HCT116 (cell line): ENCODE measurements around the gene CCL14. TPM values are rescaled to one million over a fixed set of nuclear protein-coding genes. Genes with fewer than 3 reads are reported as not detected.

Source experiments
- ATAC-seq: fragments of 200-7000 bp; cut with Tn5 transposase; 2 replicates; pipeline ENCODE4 v1.9.1; 2020; ENCODE audit warnings: mild to moderate bottlenecking, moderate library complexity
- BruUV-seq: library from RNA; stranded (reverse); fragments of 400-500 nt; replicated peaks from 2 replicates; lab custom pipeline; 2021; lab: Mats Ljungman, UMichigan
- CTCF ChIA-PET: fragments of 300-600 bp; sonication (Branson Sonifier 250); formaldehyde crosslinking; loops from one replicate; lab custom pipeline; 2021; ENCODE audit warnings: antibody characterized with exemption; lab: Charles Lee
- POLR2A ChIA-PET: fragments of 300-600, 350-600 bp; sonication (Branson Sonifier 250); formaldehyde crosslinking; loops from one replicate; lab custom pipeline; 2021; ENCODE audit warnings: antibody characterized with exemption; lab: Charles Lee
- RAD21 ChIA-PET, 2 experiments: fragments of 300-600 bp; sonication (Branson Sonifier 250); formaldehyde crosslinking; loops; one replicate each; lab custom pipeline; 2023; ENCODE audit warnings: low total read pairs in 2 of 2; ENCODE audit not compliant: uncharacterized antibody in 2 of 2, unreplicated experiment in 2 of 2, low non-redundant PET in 1 of 2; lab: Charles Lee
- DNase-seq: peaks from one replicate; pipeline ENCODE4 v3.0.0-alpha.2; 2010; ENCODE audit warnings: low read depth, low spot score
- H2AFZ ChIP-seq: fragments of 200-600 bp; shearing (Covaris generic), sonication (generic); 2 replicates; pipeline ENCODE4 v1.6.1; 2017; ENCODE audit warnings: low read depth, mixed run types, mixed read lengths, antibody characterized with exemption, low read length; ENCODE audit not compliant: poor library complexity, severe bottlenecking
- H3K27ac ChIP-seq: 2 replicates; pipeline ENCODE4 v1.5.1; 2012; ENCODE audit warnings: low read depth, low read length
- H3K27me3 ChIP-seq: fragments of 200-600 bp; sonication (generic); 2 replicates; pipeline ENCODE4 v1.6.1; 2016; ENCODE audit warnings: mixed run types, low read length, mixed read lengths; ENCODE audit not compliant: insufficient read depth
- H3K36me3 ChIP-seq, 2 experiments: fragments of 200-500 bp in 1 of 2; fragments of 200-600 bp in 1 of 2; sonication (Bioruptor generic) in 1 of 2; sonication (generic) in 1 of 2; 2 replicates each; pipeline versions ENCODE4 v1.5.1 to v1.6.1; 2014 to 2016; ENCODE audit warnings: low read length in 2 of 2, inconsistent platforms in 1 of 2, mixed read lengths in 1 of 2, mixed run types in 1 of 2; ENCODE audit not compliant: insufficient read depth in 2 of 2, control insufficient read depth in 1 of 2
- H3K4me1 ChIP-seq, 2 experiments: fragments of 200-600 bp in 1 of 2; sonication (generic) in 1 of 2; 2 replicates each; pipeline versions ENCODE4 v1.5.1 to v1.6.1; 2012 to 2017; ENCODE audit warnings: low read length in 2 of 2, inconsistent platforms in 1 of 2, mild to moderate bottlenecking in 1 of 2, mixed read lengths in 1 of 2, mixed run types in 1 of 2, moderate library complexity in 1 of 2; ENCODE audit not compliant: insufficient read depth in 2 of 2, control insufficient read depth in 1 of 2
- H3K4me2 ChIP-seq: fragments of 200-600 bp; sonication (generic); 2 replicates; pipeline ENCODE4 v1.6.1; 2017; ENCODE audit warnings: mixed run types, low read length, mixed read lengths
- H3K4me3 ChIP-seq, 2 experiments: fragments of 200-600 bp in 1 of 2; sonication (generic) in 1 of 2; replicated peaks in 1 of 2; 2 replicates each; pipeline ENCODE4 v1.5.1; 2011 to 2016; ENCODE audit warnings: low read length in 2 of 2, control low read depth in 1 of 2, low read depth in 1 of 2, mild to moderate bottlenecking in 1 of 2, mixed read lengths in 1 of 2, mixed run types in 1 of 2
- H3K79me2 ChIP-seq: fragments of 200-600 bp; sonication (generic); 2 replicates; pipeline ENCODE4 v1.6.1; 2017; ENCODE audit warnings: mild to moderate bottlenecking, mixed run types, low read length, moderate library complexity, mixed read lengths; ENCODE audit not compliant: insufficient read depth
- H3K9ac ChIP-seq: fragments of 200-600 bp; sonication (generic); 2 replicates; pipeline ENCODE4 v1.6.1; 2016; ENCODE audit warnings: low read length, mixed read lengths
- H3K9me2 ChIP-seq: fragments of 200-600 bp; sonication (generic), shearing (Covaris generic); 2 replicates; pipeline ENCODE4 v1.6.1; 2017; ENCODE audit warnings: mixed run types, mild to moderate bottlenecking, moderate library complexity; ENCODE audit not compliant: insufficient read depth
- H3K9me3 ChIP-seq, 2 experiments: fragments of 200-500 bp in 1 of 2; fragments of 200-600 bp in 1 of 2; sonication (Bioruptor generic) in 1 of 2; sonication (generic) in 1 of 2; 2 replicates each; pipeline ENCODE4 v1.6.1; 2014 to 2017; ENCODE audit warnings: low read length in 2 of 2, mixed read lengths in 2 of 2, inconsistent platforms in 1 of 2, low read depth in 1 of 2, mild to moderate bottlenecking in 1 of 2, mixed run types in 1 of 2, moderate library complexity in 1 of 2; ENCODE audit not compliant: control insufficient read depth in 1 of 2, insufficient read depth in 1 of 2
- H4K20me1 ChIP-seq: fragments of 200-600 bp; sonication (generic), shearing (Covaris generic); 2 replicates; pipeline ENCODE4 v1.6.1; 2017; ENCODE audit warnings: mixed run types, mild to moderate bottlenecking, moderate library complexity; ENCODE audit not compliant: insufficient read depth
- CBX3 ChIP-seq: IDR thresholded peaks from 2 replicates; pipeline ENCODE4 v1.6.1; 2012; ENCODE audit warnings: low read depth
- CEBPB ChIP-seq: IDR thresholded peaks from 2 replicates; pipeline ENCODE4 v1.6.1; 2012; ENCODE audit warnings: low read depth
- EGR1 ChIP-seq: IDR thresholded peaks from 2 replicates; pipeline ENCODE4 v1.6.1; 2012; ENCODE audit warnings: low read depth
- EZH2phosphoT487 ChIP-seq: fragments of 200-600 bp; IDR thresholded peaks from 2 replicates; pipeline ENCODE4 v1.6.1; 2018; ENCODE audit warnings: antibody characterized with exemption, borderline replicate concordance
- JUND ChIP-seq: IDR thresholded peaks from 2 replicates; pipeline ENCODE4 v1.6.1; 2012
- POLR2AphosphoS5 ChIP-seq: IDR thresholded peaks from 2 replicates; pipeline ENCODE4 v1.6.1; 2011; ENCODE audit warnings: mild to moderate bottlenecking, low read depth, low read length, moderate library complexity
- RAD21 ChIP-seq: IDR thresholded peaks from 2 replicates; pipeline ENCODE4 v1.6.1; 2012; ENCODE audit warnings: low read depth, mild to moderate bottlenecking
- SIN3A ChIP-seq: IDR thresholded peaks from 2 replicates; pipeline ENCODE4 v1.6.1; 2012; ENCODE audit warnings: low read depth
- SP1 ChIP-seq: IDR thresholded peaks from 2 replicates; pipeline ENCODE4 v1.6.1; 2012; ENCODE audit warnings: low read depth
- SRF ChIP-seq: IDR thresholded peaks from 2 replicates; pipeline ENCODE4 v1.6.1; 2012; ENCODE audit warnings: low read depth
- TCF7L2 ChIP-seq: IDR thresholded peaks from 2 replicates; pipeline ENCODE4 v1.7.0; 2011; ENCODE audit warnings: borderline replicate concordance, inconsistent platforms; ENCODE audit not compliant: insufficient read depth, insufficient read length; ENCODE audit errors: extremely low read depth
- YY1 ChIP-seq: IDR thresholded peaks from 2 replicates; pipeline ENCODE4 v1.6.1; 2011; ENCODE audit warnings: low read length, low read depth, moderate library complexity, mild to moderate bottlenecking; ENCODE audit not compliant: insufficient replicate concordance; ENCODE audit errors: extremely low read depth
- ZNF274 ChIP-seq: fragments of 200-500 bp; sonication (Bioruptor generic); IDR thresholded peaks from 2 replicates; pipeline ENCODE4 v1.6.1; 2014; ENCODE audit warnings: mild to moderate bottlenecking, low read depth, low read length, inconsistent platforms
- intact Hi-C: fragments of 100-400 bp; cut with micrococcal nuclease; formaldehyde crosslinking; loops from 2 replicates; pipeline ENCODE4 v1.10.0; 2022
- total RNA-seq: library from RNA; stranded (reverse); gene quantifications from one replicate; pipeline ENCODE4 v1.2.1, GENCODE V29; 2021; ENCODE audit not compliant: unreplicated experiment
- TF ChIP-seq, protein P1 (sequence below): IDR thresholded peaks from 2 replicates; pipeline ENCODE4 v1.6.1; 2012
- TF ChIP-seq, protein P2 (sequence below), 3 experiments: fragments of 200-600 bp in 1 of 3; sonication (generic) in 1 of 3; IDR thresholded peaks in 2 of 3; conservative IDR thresholded peaks in 1 of 3; 2 replicates each; pipeline ENCODE4 v1.5.1; 2012 to 2017; ENCODE audit warnings: low read depth in 2 of 3, low read length in 2 of 3, antibody characterized with exemption in 1 of 3, borderline replicate concordance in 1 of 3, control low read depth in 1 of 3, mild to moderate bottlenecking in 1 of 3, mixed read lengths in 1 of 3, mixed run types in 1 of 3, moderate library complexity in 1 of 3; ENCODE audit not compliant: insufficient read depth in 1 of 3
- TF ChIP-seq, protein P3 (sequence below): IDR thresholded peaks from 2 replicates; pipeline ENCODE4 v1.6.1; 2011; ENCODE audit warnings: mild to moderate bottlenecking, low read length, moderate library complexity; ENCODE audit not compliant: insufficient replicate concordance; ENCODE audit errors: extremely low read depth

The CCL14 gene
- total RNA-seq, 1 experiment from 2014 or later = not detected

DNA sequence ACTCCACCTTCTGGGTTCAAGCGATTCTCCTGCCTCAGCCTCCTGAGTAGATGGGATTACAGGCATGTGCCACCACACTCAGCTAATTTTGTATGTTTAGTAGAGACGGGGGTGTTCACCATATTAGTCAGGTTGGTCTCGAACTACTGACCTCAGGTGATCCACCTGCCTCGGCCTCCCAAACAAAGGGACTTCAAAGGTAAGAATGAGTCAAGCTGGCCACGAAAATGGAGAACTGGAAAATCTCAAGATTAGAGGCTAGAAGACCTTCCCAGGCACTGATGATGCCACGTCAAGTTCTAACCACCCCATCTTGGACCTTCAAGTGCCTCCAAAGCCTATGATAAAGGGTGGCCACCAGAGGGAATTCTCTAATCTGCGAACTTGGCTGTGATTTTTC is 16.1 kb upstream of the CCL14 start:
- TF ChIP-seq POLR2AphosphoS5 = no peak
- TF ChIP-seq SP1 = no peak
- no peak for TF ChIP-seq YY1
- no peak for TF ChIP-seq RAD21
- TF ChIP-seq CBX3 = no peak
- TF ChIP-seq CEBPB = no peak
- no peak overlapping the region for H2AFZ ChIP-seq
- no peak overlapping the region for H3K4me3 ChIP-seq
- ChIA-PET RAD21 (no interaction called here), CTCF (no interaction called here), POLR2A (no interaction called here)
- H3K36me3 ChIP-seq = no peaks in the 10 kb centered on the region
- no peaks in the 10 kb centered on the region for H3K27me3 ChIP-seq
- H3K9me3 ChIP-seq = no peaks in the 10 kb centered on the region
- intact Hi-C loops = no loop called here
- H3K9ac ChIP-seq = no peak overlapping the region
- H3K9me2 ChIP-seq = no peaks in the 10 kb centered on the region
- H3K27ac ChIP-seq = no peak overlapping the region
- DNase-seq = no peak
- H4K20me1 ChIP-seq = no peaks in the 10 kb centered on the region
- no TSS peak for BruUV-seq
- ATAC-seq = no peak
- H3K4me1 ChIP-seq = no peaks in the 10 kb centered on the region
- no peak overlapping the region for H3K4me2 ChIP-seq
- no peaks in the 10 kb centered on the region for H3K79me2 ChIP-seq

DNA sequence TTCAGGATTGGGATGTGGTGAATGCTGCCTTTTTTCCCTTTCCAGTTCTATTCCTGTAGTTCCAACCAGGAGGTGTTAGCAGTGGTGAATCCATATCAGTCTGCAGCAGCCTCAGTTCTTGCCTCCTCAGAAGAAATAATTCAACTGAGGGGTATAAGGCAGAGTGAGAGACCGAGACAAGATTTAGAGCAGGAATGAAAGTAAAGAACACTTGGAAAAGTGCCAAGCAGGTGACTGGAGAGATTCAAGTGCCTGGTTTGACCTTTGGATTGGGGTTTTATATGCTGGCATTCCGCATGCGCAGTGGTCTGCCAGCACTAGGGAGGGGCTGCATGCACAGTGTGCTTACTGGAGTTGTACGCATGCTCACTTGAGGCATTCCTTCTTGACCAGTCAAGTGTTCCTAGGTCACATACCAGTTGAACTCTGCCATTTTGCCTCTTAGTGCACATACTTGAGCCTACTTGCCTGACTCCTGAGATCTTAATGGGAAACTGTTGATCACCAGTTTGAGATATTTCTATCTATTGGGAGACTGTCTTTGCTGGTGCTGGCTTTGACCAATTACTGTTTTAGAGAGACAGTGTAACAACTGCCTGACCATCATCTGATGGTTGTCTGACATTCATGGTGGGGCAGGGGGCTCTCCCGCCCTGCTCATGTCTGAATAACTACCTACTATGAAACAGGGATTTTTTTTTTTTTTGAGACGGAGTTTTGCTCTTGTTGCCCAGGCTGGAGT is 15.5 kb upstream of the CCL14 start:
- no peaks in the 10 kb centered on the region for H3K4me1 ChIP-seq
- H3K9me2 ChIP-seq = no peaks in the 10 kb centered on the region
- no peak overlapping the region for H2AFZ ChIP-seq
- no peak overlapping the region for H3K4me2 ChIP-seq
- BruUV-seq = no TSS peak
- no peak for DNase-seq
- no peak for ATAC-seq
- H3K36me3 ChIP-seq = no peaks in the 10 kb centered on the region
- POLR2A ChIA-PET = no interaction called here
- 0 out of 2 replicates have a peak, but pooled peaks cover 3% of the 10 kb centered on the region for H3K27me3 ChIP-seq
- H3K9me3 ChIP-seq = no peaks in the 10 kb centered on the region
- RAD21 ChIA-PET = no interaction called here
- no peak overlapping the region for H3K9ac ChIP-seq
- H4K20me1 ChIP-seq = no peaks in the 10 kb centered on the region
- intact Hi-C loops = no loop called here
- CTCF ChIA-PET = no interaction called here
- H3K4me3 ChIP-seq = no peak overlapping the region
- H3K79me2 ChIP-seq = no peaks in the 10 kb centered on the region
- H3K27ac ChIP-seq = no peak overlapping the region
- no peak for TF ChIP-seq ZNF274
- TF ChIP-seq CBX3 = no peak
- no peak for TF ChIP-seq TCF7L2
- TF ChIP-seq EGR1 = no peak
- TF ChIP-seq, protein P1, sequence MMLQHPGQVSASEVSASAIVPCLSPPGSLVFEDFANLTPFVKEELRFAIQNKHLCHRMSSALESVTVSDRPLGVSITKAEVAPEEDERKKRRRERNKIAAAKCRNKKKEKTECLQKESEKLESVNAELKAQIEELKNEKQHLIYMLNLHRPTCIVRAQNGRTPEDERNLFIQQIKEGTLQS = no peak
- TF ChIP-seq, protein P2, sequence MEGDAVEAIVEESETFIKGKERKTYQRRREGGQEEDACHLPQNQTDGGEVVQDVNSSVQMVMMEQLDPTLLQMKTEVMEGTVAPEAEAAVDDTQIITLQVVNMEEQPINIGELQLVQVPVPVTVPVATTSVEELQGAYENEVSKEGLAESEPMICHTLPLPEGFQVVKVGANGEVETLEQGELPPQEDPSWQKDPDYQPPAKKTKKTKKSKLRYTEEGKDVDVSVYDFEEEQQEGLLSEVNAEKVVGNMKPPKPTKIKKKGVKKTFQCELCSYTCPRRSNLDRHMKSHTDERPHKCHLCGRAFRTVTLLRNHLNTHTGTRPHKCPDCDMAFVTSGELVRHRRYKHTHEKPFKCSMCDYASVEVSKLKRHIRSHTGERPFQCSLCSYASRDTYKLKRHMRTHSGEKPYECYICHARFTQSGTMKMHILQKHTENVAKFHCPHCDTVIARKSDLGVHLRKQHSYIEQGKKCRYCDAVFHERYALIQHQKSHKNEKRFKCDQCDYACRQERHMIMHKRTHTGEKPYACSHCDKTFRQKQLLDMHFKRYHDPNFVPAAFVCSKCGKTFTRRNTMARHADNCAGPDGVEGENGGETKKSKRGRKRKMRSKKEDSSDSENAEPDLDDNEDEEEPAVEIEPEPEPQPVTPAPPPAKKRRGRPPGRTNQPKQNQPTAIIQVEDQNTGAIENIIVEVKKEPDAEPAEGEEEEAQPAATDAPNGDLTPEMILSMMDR (IDR thresholded peaks at IDR 0.05 in 2 of 3, conservative IDR thresholded peaks at IDR 0.05 in 1 of 3; ENCODE audit: borderline replicate concordance in 1 of 3, insufficient read depth in 1 of 3, low read depth in 2 of 3, low read length in 2 of 3) = no peak
- TF ChIP-seq, protein P3, sequence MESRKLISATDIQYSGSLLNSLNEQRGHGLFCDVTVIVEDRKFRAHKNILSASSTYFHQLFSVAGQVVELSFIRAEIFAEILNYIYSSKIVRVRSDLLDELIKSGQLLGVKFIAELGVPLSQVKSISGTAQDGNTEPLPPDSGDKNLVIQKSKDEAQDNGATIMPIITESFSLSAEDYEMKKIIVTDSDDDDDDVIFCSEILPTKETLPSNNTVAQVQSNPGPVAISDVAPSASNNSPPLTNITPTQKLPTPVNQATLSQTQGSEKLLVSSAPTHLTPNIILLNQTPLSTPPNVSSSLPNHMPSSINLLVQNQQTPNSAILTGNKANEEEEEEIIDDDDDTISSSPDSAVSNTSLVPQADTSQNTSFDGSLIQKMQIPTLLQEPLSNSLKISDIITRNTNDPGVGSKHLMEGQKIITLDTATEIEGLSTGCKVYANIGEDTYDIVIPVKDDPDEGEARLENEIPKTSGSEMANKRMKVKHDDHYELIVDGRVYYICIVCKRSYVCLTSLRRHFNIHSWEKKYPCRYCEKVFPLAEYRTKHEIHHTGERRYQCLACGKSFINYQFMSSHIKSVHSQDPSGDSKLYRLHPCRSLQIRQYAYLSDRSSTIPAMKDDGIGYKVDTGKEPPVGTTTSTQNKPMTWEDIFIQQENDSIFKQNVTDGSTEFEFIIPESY = no peak
- TF ChIP-seq EZH2phosphoT487 = no peak
- TF ChIP-seq RAD21 = no peak
- TF ChIP-seq YY1 = no peak
- no peak for TF ChIP-seq SIN3A
- no peak for TF ChIP-seq JUND
- TF ChIP-seq SRF = no peak
